HL-60 (cell line): ENCODE data around the gene GOLT1A.

Experiments
- DNase-seq, 2 experiments: peaks; one replicate each; pipeline ENCODE4 v3.0.0-alpha.2; 2010 to 2020; ENCODE audit warnings: low read depth in 1 of 2, low spot score in 1 of 2
- H3K27ac ChIP-seq: fragments of 250-450 bp; sonication (Bioruptor Pico); replicated peaks from 2 replicates; pipeline ENCODE4 v1.5.1; 2020; ENCODE audit warnings: mild to moderate bottlenecking, moderate library complexity
- H3K27me3 ChIP-seq: fragments of 250-450 bp; sonication (Bioruptor Pico); 2 replicates; pipeline ENCODE4 v1.5.1; 2021; ENCODE audit warnings: mild to moderate bottlenecking, moderate library complexity; ENCODE audit not compliant: insufficient read depth, poor library complexity, severe bottlenecking
- H3K4me3 ChIP-seq: replicated peaks from 2 replicates; pipeline ENCODE4 v1.5.1; 2011; ENCODE audit warnings: mild to moderate bottlenecking, control low read depth, low read length; ENCODE audit not compliant: insufficient read depth
- GABPA ChIP-seq: IDR thresholded peaks from 2 replicates; pipeline ENCODE4 v1.6.1; 2012; ENCODE audit warnings: low read depth
- POLR2AphosphoS5 ChIP-seq: IDR thresholded peaks from 2 replicates; pipeline ENCODE4 v1.6.1; 2012; ENCODE audit warnings: low read depth
- SPI1 ChIP-seq: IDR thresholded peaks from 2 replicates; pipeline ENCODE4 v1.6.1; 2012; ENCODE audit warnings: low read depth, mild to moderate bottlenecking, borderline replicate concordance
- TF ChIP-seq, protein P1 (sequence below): IDR thresholded peaks from one replicate; pipeline ENCODE4 v1.5.1; 2011; ENCODE audit warnings: low read length, control low read depth, inconsistent platforms; ENCODE audit not compliant: insufficient read depth
- TF ChIP-seq, protein P2 (sequence below): IDR thresholded peaks from 2 replicates; pipeline ENCODE4 v1.6.1; 2012; ENCODE audit warnings: low read depth; ENCODE audit not compliant: insufficient replicate concordance

Gene GOLT1A

DNA sequence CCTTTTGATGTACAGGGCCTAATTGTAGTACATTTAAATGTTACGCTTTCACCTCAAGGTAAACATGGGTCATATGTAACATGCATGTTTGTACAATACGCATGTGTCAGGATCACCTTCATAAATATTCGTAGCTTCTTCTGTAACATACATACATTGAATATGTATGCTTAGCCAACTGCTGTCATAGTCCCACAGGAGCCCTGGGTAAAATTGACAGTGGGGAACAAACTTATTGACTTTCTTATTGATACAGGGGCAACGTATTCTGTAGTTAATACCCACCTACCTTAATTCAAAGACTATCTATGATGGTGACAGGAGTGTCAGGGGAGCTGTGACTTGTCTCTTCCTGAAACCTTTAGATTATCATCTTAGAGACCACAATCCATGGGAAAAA, 43.9 kb downstream of the GOLT1A start:
- no peak for TF ChIP-seq GABPA
- no peak for TF ChIP-seq POLR2AphosphoS5
- Histone ChIP-seq H3K27ac (no peak overlapping the region), H3K27me3 (no peaks in the 10 kb centered on the region), H3K4me3 (no peak overlapping the region)
- no peak for DNase-seq

DNA sequence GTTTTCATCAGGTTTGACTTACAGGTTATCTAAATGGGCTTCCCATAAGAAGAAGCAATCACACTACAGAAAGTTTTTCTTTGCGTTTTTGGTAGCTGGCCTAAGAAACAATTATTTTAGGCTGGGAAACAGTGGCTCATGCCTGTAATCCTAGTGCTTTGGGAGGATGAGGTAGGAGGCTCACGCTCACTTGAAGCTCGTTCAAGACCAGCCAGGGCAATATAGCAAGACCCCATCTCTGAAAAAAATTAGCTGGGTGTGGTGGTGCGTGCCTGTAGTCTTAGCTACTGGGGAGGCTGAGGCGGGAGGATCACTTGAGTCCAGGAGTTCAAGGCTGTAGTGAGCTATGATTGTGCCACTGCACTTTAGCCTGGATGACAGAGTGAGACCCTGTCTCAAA, 46.1 kb downstream of the GOLT1A start:
- no peak overlapping the region for H3K27ac ChIP-seq
- DNase-seq, result no peak
- TF ChIP-seq, protein P1, sequence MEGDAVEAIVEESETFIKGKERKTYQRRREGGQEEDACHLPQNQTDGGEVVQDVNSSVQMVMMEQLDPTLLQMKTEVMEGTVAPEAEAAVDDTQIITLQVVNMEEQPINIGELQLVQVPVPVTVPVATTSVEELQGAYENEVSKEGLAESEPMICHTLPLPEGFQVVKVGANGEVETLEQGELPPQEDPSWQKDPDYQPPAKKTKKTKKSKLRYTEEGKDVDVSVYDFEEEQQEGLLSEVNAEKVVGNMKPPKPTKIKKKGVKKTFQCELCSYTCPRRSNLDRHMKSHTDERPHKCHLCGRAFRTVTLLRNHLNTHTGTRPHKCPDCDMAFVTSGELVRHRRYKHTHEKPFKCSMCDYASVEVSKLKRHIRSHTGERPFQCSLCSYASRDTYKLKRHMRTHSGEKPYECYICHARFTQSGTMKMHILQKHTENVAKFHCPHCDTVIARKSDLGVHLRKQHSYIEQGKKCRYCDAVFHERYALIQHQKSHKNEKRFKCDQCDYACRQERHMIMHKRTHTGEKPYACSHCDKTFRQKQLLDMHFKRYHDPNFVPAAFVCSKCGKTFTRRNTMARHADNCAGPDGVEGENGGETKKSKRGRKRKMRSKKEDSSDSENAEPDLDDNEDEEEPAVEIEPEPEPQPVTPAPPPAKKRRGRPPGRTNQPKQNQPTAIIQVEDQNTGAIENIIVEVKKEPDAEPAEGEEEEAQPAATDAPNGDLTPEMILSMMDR, result no peak
- no peak for TF ChIP-seq SPI1
- no peak for TF ChIP-seq GABPA
- TF ChIP-seq, protein P2, sequence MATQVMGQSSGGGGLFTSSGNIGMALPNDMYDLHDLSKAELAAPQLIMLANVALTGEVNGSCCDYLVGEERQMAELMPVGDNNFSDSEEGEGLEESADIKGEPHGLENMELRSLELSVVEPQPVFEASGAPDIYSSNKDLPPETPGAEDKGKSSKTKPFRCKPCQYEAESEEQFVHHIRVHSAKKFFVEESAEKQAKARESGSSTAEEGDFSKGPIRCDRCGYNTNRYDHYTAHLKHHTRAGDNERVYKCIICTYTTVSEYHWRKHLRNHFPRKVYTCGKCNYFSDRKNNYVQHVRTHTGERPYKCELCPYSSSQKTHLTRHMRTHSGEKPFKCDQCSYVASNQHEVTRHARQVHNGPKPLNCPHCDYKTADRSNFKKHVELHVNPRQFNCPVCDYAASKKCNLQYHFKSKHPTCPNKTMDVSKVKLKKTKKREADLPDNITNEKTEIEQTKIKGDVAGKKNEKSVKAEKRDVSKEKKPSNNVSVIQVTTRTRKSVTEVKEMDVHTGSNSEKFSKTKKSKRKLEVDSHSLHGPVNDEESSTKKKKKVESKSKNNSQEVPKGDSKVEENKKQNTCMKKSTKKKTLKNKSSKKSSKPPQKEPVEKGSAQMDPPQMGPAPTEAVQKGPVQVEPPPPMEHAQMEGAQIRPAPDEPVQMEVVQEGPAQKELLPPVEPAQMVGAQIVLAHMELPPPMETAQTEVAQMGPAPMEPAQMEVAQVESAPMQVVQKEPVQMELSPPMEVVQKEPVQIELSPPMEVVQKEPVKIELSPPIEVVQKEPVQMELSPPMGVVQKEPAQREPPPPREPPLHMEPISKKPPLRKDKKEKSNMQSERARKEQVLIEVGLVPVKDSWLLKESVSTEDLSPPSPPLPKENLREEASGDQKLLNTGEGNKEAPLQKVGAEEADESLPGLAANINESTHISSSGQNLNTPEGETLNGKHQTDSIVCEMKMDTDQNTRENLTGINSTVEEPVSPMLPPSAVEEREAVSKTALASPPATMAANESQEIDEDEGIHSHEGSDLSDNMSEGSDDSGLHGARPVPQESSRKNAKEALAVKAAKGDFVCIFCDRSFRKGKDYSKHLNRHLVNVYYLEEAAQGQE, result no peak
- TF ChIP-seq POLR2AphosphoS5, result no peak
- H3K27me3 ChIP-seq, result no peaks in the 10 kb centered on the region
- H3K4me3 ChIP-seq, result no peak overlapping the region

DNA sequence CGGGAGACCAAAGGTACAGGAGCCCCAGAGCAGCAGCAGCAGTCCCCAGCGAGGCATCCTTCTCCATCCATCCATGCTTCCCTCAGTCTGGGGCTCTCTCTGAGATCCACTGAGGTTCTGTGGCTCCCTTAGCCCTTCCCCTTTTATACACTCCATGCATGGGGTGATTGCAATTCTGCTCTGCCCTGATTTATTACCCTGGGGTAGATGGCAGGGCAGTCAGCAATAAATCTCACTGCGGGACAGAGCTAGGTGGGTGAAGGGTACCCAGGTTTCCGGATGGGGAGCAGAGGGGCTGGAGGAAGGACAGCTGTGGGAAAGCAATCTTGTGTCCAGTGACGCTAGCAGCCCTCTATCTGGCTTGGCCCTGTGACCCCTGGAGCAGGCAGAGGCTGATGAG, 47.6 kb downstream of the GOLT1A start, which contains the start of gene REN:
Gene REN (minus strand): TSS at position 119 of the 400 bp plus-strand sequence. CDS start 44 bp downstream, at position 75.
- DNase-seq, result no peak
- Histone ChIP-seq H3K27me3 (no peaks in the 10 kb centered on the region), H3K27ac (no peak within 1 kb of the TSS), H3K4me3 (no peak within 1 kb of the TSS)
- TF ChIP-seq, protein P2, result no peak
- TF ChIP-seq GABPA (no peak), POLR2AphosphoS5 (no peak), SPI1 (no peak)
- TF ChIP-seq, protein P1, result no peak

DNA sequence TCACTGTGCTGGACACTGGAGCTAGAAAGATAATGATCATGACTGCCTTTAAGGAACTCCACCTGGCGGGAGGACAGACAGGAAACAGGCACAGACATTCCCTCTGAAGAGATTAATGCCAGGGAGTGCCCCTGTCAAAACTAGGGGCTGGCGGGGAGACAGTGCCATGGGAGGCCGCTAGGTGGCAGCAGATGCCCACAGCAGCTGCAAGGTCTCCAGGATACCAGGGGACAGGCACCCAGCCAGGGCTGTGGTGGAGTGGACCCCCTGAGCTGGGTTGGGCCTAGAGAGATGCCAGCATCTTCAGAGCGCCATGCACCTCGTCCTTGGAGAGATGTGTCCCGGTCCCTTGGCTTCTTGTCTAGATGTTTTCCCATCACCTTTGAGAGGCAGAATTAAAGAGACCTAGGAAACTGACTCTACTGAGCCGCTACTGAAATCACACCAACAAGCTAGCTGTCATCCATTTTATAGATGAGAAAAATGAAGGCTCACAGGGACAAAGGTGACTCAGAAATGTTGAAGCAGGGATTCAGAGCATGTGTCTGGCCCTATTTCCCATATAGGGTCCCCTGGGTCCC, 51.2 kb downstream of the GOLT1A start:
- Histone ChIP-seq H3K27ac (no peak overlapping the region), H3K4me3 (no peak overlapping the region), H3K27me3 (no peaks in the 10 kb centered on the region)
- TF ChIP-seq, protein P1, result peak; percentile 95
- TF ChIP-seq POLR2AphosphoS5, result no peak
- TF ChIP-seq, protein P2, result no peak
- peak; percentile 41 to 67 for DNase-seq
